GM18520 (cell line): ENCODE measurements around the gene MED27.

ENCODE experiments used
- ATAC-seq: cut with Tn5 transposase; IDR thresholded peaks from one replicate; pipeline ENCODE4 v1.9.1; 2021; ENCODE audit not compliant: unreplicated experiment

The MED27 gene

GRCh38 chr9:131971482-131972074 lies 108.1 kb downstream of the MED27 start:
- no peak for ATAC-seq

GRCh38 chr9:131969469-131969989 lies 110.1 kb downstream of the MED27 start:
- ATAC-seq: no peak

GRCh38 chr9:131968632-131969031 lies 111.0 kb downstream of the MED27 start:
- no peak for ATAC-seq

GRCh38 chr9:131965841-131966240 lies 113.8 kb downstream of the MED27 start:
- no peak for ATAC-seq

- ATAC-seq: no peak
Observed at GRCh38 chr9:131965103-131965502, 114.6 kb downstream of the MED27 start.

- ATAC-seq: no peak
Observed at GRCh38 chr9:131963072-131964030, 116.3 kb downstream of the MED27 start.

- no peak for ATAC-seq
Observed at GRCh38 chr9:131961496-131961880, 118.2 kb downstream of the MED27 start.

GRCh38 chr9:131960851-131961495 lies 118.7 kb downstream of the MED27 start:
- no peak for ATAC-seq

- ATAC-seq: no peak
Observed at GRCh38 chr9:131960311-131960710, 119.4 kb downstream of the MED27 start.

- ATAC-seq: no peak
Observed at GRCh38 chr9:131959887-131960286, 119.8 kb downstream of the MED27 start.

- ATAC-seq: no peak
Observed at GRCh38 chr9:131959056-131959455, 120.6 kb downstream of the MED27 start.

GRCh38 chr9:131954299-131954698 lies 125.4 kb downstream of the MED27 start:
- ATAC-seq: no peak

- ATAC-seq: no peak
Observed at GRCh38 chr9:131951905-131952304, 127.8 kb downstream of the MED27 start.

- ATAC-seq: no peak
Observed at GRCh38 chr9:131951155-131951554, 128.5 kb downstream of the MED27 start.

GRCh38 chr9:131950487-131950886 lies 129.2 kb downstream of the MED27 start:
- no peak for ATAC-seq

GRCh38 chr9:131946180-131946579 lies 133.5 kb downstream of the MED27 start:
- no peak for ATAC-seq

- no peak for ATAC-seq
Observed at GRCh38 chr9:131943351-131943841, 136.3 kb downstream of the MED27 start.

- ATAC-seq: no peak
Observed at GRCh38 chr9:131942146-131942720, 137.4 kb downstream of the MED27 start.

GRCh38 chr9:131937451-131937850 lies 142.2 kb downstream of the MED27 start:
- ATAC-seq: no peak

- no peak for ATAC-seq
Observed at GRCh38 chr9:131936929-131937328, 142.7 kb downstream of the MED27 start.

GRCh38 chr9:131934673-131935072 lies 145.0 kb downstream of the MED27 start:
- ATAC-seq: no peak
